ENCODE data around the gene RAB6B. TPM values are rescaled to one million over a fixed set of nuclear protein-coding genes. Genes with fewer than 3 reads are reported as not detected.

The RAB6B gene
- total and polyA plus RNA-seq, 5 donors: 23.6 to 48.1 (median 34.8) TPM

DNA sequence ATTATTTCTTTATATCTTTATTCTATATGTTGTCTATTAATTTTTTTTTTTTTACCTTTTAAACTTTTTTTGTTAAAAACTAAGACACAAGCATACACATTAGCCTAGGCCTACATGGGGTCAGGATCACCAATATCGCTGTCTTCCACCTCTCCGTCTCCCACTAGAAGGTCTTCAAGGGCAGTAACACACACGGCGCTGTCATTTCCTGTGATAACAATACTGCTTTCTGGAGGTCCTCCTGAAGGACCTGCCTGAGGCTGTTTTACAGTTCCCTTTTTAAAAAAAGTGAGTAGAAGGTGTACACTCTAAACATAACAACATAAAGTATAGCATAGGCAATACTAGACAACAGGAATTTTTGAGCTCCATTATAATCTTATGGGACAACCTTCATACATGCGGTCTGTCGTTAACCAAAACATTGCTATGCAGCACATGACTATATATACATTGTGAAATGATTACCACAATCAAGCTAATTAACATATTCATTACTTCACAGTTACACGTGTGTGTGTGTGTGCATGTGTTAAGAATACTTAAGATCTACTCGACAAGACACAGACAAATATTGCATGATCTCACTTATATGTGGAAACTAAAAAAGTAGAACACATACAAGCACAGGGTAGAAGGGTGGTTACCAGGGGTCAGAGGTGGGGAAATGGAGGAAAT lies 20.8 kb downstream of the RAB6B start:
- no peak for ATAC-seq
- H3K9me3 ChIP-seq (ENCODE audit: control insufficient read depth, low read length): no peaks in the 10 kb centered on the region
- no peaks in the 10 kb centered on the region for H3K27me3 ChIP-seq (ENCODE audit: control insufficient read depth, insufficient read depth)
- H3K4me1 ChIP-seq (ENCODE audit: control insufficient read depth, insufficient read depth, low read length): no peaks in the 10 kb centered on the region
- no peak overlapping the region for H3K4me3 ChIP-seq (ENCODE audit: low read length)
- 69% methylated on average over 8 of the region's 8 CpGs for WGBS
- no peak overlapping the region for H3K27ac ChIP-seq (ENCODE audit: low read length)
- no peak for DNase-seq
- intact Hi-C loops (cut with DNase I): no loop called here

DNA sequence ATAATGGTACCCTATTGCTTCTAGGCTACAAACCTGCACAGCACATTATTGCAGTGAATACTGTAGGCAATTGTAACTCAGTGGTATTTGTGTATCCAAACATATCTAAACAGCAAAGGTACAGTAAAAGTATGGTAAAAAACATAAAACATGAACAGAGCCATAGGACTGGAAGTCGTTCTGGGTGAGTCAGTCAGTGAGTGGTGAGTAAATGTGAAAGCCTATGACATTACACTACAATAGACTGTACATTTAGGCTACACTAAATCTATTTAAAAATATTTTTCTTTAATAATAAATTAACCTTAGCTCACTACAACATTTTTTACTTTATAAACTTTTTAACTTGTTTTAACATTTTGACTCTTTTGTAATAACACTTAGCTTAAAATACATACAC lies 21.3 kb downstream of the RAB6B start:
- intact Hi-C loops (cut with DNase I): no loop called here
- DNase-seq (no peak), ATAC-seq (no peak)
- no peak overlapping the region for H3K4me3 ChIP-seq (ENCODE audit: low read length)
- H3K4me1 ChIP-seq (ENCODE audit: control insufficient read depth, insufficient read depth, low read length): peaks cover 2% of the 10 kb centered on the region
- 84% methylated on average over 1 of the region's 1 CpG for WGBS
- H3K27me3 ChIP-seq (ENCODE audit: control insufficient read depth, insufficient read depth): no peaks in the 10 kb centered on the region
- no peak overlapping the region for H3K27ac ChIP-seq (ENCODE audit: low read length)
- no peaks in the 10 kb centered on the region for H3K9me3 ChIP-seq (ENCODE audit: control insufficient read depth, low read length)

DNA sequence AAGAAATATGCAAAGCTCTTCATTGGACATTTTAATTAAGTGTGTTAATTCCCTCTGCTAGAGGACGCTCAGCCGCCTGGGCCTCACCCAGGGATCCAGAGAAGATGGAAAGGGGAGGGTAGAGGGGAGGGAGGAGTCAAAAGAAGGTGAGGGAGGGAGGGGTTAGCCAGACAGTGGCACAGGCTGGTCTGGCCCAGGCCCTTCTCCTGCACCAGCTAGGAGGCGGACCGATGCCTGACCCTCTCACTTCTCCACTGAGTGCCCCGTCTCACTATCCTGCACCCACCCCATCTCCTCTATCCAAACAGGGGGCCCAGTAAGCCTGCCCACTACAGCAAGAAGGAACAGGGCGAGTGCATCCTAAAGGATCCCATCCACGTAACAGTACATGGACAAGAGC lies 22.9 kb downstream of the RAB6B start:
- Histone ChIP-seq H3K9me3 (ENCODE audit: control insufficient read depth, low read length) (no peaks in the 10 kb centered on the region), H3K4me1 (ENCODE audit: control insufficient read depth, insufficient read depth, low read length) (peaks cover 3% of the 10 kb centered on the region), H3K27ac (ENCODE audit: low read length) (no peak overlapping the region), H3K27me3 (ENCODE audit: control insufficient read depth, insufficient read depth) (no peaks in the 10 kb centered on the region), H3K4me3 (ENCODE audit: low read length) (no peak overlapping the region)
- DNase-seq (no peak), ATAC-seq (peak in 1 of 2 donors; percentile 22)
- WGBS: 95% methylated on average over 7 of the region's 7 CpGs
- intact Hi-C loops (cut with DNase I): no loop called here

DNA sequence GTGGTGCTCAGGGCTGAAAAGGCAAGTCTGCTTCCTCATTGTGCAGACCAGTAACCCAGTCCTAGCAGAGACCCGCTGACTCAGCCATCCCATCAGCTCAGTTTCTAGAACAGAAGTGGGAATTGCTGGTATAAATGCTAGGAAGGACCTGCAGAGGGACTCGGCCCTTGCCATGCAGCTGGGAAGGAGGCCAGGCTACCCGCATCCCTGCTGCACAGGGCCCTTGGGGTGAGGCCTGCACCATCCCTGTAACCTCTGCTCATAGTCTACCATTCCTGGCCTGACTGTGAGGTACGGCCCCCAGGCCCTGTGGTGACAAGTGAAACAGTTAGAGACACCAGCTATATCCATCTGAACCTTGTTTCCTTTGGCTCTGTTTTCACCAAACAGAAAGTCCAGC lies 23.5 kb downstream of the RAB6B start:
- H3K4me3 ChIP-seq (ENCODE audit: low read length): no peak overlapping the region
- no peaks in the 10 kb centered on the region for H3K9me3 ChIP-seq (ENCODE audit: control insufficient read depth, low read length)
- H3K27ac ChIP-seq (ENCODE audit: low read length): no peak overlapping the region
- H3K4me1 ChIP-seq (ENCODE audit: control insufficient read depth, insufficient read depth, low read length): peaks cover 3% of the 10 kb centered on the region
- intact Hi-C loops (cut with DNase I): no loop called here
- WGBS: 89% methylated on average over 4 of the region's 4 CpGs
- H3K27me3 ChIP-seq (ENCODE audit: control insufficient read depth, insufficient read depth): no peaks in the 10 kb centered on the region
- DNase-seq (no peak), ATAC-seq (no peak)

DNA sequence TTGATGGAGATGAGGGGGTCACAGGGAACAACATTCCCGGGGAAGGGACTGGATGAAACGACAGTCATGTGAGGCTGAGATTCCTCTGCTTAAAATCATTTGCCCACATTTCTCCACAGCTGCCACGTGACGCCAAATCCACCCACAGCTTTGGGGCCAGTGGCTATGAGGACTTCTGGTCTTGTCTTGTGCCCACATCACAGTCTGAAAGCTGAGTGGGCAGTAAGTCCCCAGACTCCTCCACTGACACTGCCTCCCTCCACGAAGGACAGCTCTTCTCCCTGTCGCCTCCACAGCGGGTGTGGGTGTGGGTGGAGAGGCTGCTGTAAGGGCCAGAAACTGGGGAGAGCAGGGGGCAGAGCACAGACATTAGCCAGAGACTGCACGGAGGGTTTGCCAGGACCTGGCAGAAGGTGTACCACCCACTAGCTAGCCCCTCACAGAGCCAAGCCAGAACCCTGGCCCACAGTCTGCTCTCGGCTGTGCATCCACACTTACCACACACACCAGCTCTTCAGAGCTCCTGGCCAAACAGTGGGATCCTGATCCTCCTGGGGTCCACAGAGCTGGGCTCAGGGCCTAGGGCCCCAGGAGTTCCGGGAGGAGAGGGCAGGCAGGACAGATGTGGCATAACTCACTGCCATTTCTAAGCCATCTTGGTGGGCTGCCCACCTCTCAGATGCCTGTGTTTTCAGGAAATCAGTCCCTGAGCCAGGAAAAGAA lies 24.2 kb downstream of the RAB6B start:
- WGBS: 90% methylated on average over 10 of the region's 10 CpGs
- no peak for DNase-seq
- intact Hi-C loops (cut with DNase I): no loop called here

DNA sequence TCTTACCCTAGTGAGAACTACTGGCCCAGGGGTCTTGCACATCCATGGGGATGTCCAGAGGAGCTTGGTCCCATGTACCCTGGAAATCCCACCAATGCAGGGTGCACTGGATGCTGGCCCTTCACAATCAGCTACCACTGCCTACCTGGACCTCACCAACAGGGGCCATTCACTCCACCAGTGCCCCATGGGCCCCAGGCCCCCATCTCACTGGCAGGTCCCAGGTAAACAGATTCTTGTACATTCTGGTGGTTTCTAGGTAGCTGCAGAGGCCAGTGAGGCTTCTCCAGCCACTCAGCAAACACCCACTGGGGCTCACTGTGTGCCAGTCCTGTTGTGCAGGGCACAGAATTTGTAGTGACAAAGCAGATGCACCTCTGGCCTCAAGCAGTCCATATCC lies 24.9 kb downstream of the RAB6B start:
- intact Hi-C loops (cut with DNase I): no loop called here
- no peaks in the 10 kb centered on the region for H3K9me3 ChIP-seq (ENCODE audit: control insufficient read depth, low read length)
- ATAC-seq: no peak
- H3K27ac ChIP-seq (ENCODE audit: low read length): no peak overlapping the region
- no peak overlapping the region for H3K4me3 ChIP-seq (ENCODE audit: low read length)
- peaks cover 3% of the 10 kb centered on the region for H3K4me1 ChIP-seq (ENCODE audit: control insufficient read depth, insufficient read depth, low read length)
- DNase-seq: no peak
- no peaks in the 10 kb centered on the region for H3K27me3 ChIP-seq (ENCODE audit: control insufficient read depth, insufficient read depth)

More for the DNA sequence above, 24.2 kb downstream of the RAB6B start:
- no peaks in the 10 kb centered on the region for H3K27me3 ChIP-seq (ENCODE audit: control insufficient read depth, insufficient read depth)
- no peak overlapping the region for H3K4me3 ChIP-seq (ENCODE audit: low read length)
- no peak overlapping the region for H3K27ac ChIP-seq (ENCODE audit: low read length)
- ATAC-seq: no peak
- peaks cover 3% of the 10 kb centered on the region for H3K4me1 ChIP-seq (ENCODE audit: control insufficient read depth, insufficient read depth, low read length)
- no peaks in the 10 kb centered on the region for H3K9me3 ChIP-seq (ENCODE audit: control insufficient read depth, low read length)

DNA sequence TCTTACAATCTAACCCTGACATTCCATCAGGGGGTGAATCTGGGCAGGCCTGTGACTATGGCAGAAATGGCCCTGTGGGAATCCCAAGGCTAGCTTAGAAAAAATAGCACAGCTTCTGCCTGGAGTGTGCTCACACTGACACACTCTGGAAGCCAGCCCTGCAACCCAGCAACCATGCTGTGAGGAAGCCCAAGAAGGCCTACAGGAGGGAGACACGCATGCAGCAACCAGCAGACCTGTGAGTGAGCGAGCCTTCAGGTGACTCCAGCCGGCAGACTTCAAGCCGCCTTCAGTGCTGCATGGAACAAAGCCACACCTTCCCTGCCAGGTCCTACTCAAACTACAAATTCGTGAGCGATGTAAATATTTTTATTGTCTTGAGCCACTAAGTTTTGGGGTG lies 26.1 kb downstream of the RAB6B start:
- intact Hi-C loops (cut with DNase I): no loop called here
- DNase-seq (no peak), ATAC-seq (no peak)
- no peaks in the 10 kb centered on the region for H3K9me3 ChIP-seq (ENCODE audit: control insufficient read depth, low read length)
- no peak overlapping the region for H3K4me3 ChIP-seq (ENCODE audit: low read length)
- no peaks in the 10 kb centered on the region for H3K27me3 ChIP-seq (ENCODE audit: control insufficient read depth, insufficient read depth)
- WGBS: 94% methylated on average over 6 of the region's 6 CpGs
- no peak overlapping the region for H3K27ac ChIP-seq (ENCODE audit: low read length)
- peaks cover 7% of the 10 kb centered on the region for H3K4me1 ChIP-seq (ENCODE audit: control insufficient read depth, insufficient read depth, low read length)

DNA sequence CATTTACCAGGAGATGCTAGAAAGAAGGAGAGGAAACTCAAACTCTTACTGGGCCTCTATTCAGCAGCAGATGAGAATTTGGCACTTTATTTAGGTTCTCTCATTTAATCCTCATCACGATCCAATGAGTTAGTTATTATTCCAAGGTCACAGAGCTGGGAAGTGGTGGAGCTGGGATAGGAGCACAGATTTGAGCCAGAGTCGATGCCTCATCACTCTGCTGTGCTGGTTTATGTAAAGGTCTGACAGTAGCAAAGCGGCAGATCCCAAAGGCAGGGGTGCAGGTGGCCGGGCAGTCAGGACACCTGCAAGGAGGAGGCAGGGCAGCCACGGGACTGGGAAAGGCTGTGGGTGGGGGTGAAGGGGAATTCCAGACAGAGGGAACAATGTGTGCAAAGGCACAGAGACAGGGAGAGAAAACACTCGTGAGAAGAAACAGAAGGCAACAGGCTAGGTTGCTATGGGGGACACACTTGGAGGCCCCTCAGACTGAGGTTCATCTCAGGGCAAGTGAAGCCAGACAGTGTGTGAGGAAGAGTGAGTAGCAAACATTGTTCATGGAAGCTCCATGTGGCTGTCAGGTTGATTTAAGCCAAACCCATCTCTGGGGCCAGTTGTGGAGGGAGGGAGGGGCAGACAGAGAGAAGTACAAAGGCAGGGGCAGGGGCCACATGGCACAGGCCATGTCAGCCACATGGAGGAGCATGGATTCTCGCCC lies 26.8 kb downstream of the RAB6B start:
- H3K27ac ChIP-seq (ENCODE audit: low read length): no peak overlapping the region
- no peak for DNase-seq
- no peaks in the 10 kb centered on the region for H3K9me3 ChIP-seq (ENCODE audit: control insufficient read depth, low read length)
- ATAC-seq: no peak
- WGBS: 44% methylated on average over 7 of the region's 7 CpGs
- no peaks in the 10 kb centered on the region for H3K27me3 ChIP-seq (ENCODE audit: control insufficient read depth, insufficient read depth)
- peaks cover 7% of the 10 kb centered on the region for H3K4me1 ChIP-seq (ENCODE audit: control insufficient read depth, insufficient read depth, low read length)
- no peak overlapping the region for H3K4me3 ChIP-seq (ENCODE audit: low read length)
- intact Hi-C loops (cut with DNase I): no loop called here

DNA sequence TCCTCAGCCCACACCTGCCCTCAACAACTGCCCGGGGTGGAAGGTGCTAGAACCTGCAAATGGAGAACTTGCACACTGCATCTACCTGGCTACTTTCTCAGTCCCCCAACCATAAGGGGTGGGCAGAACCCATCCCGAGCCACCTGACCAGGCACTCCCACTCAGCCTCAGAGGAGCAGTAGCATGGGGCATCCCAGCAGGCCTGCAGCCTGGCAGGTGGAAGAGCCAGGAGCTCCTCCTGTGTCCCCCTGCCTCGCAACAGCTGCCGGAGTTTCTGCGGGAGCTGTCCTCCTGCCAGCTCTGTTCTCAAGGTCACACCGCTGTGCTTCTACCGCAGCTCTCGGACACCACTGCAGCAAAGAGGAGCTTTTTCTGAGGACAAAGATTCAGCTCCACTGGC lies 27.5 kb downstream of the RAB6B start:
- DNase-seq (no peak), ATAC-seq (no peak)
- 49% methylated on average over 8 of the region's 8 CpGs for WGBS
- Histone ChIP-seq H3K4me3 (ENCODE audit: low read length) (no peak overlapping the region), H3K27ac (ENCODE audit: low read length) (no peak overlapping the region), H3K4me1 (ENCODE audit: control insufficient read depth, insufficient read depth, low read length) (peaks cover 7% of the 10 kb centered on the region), H3K9me3 (ENCODE audit: control insufficient read depth, low read length) (no peaks in the 10 kb centered on the region), H3K27me3 (ENCODE audit: control insufficient read depth, insufficient read depth) (no peaks in the 10 kb centered on the region)
- intact Hi-C loops (cut with DNase I): no loop called here

DNA sequence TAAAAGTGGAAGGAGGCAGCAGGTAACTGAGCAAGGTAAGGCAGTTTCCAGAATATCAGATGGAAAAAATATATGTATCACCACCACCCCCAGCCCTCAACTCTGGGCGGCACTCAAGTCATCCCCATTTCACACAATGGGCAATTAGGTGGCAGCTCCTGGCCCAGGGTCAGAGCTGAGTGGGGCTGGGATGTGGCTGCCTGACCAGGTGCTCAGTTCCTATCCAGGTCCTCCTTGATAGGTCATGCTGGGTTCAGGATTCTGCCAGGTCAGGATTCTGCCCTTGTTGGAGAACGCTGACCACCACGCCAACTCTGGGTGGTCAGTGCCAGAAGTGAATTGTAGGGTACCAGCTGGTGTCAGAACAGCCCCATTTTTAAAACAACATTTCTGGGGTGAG lies 29.5 kb downstream of the RAB6B start:
- Histone ChIP-seq H3K27me3 (ENCODE audit: control insufficient read depth, insufficient read depth) (no peaks in the 10 kb centered on the region), H3K9me3 (ENCODE audit: control insufficient read depth, low read length) (no peaks in the 10 kb centered on the region), H3K27ac (ENCODE audit: low read length) (no peak overlapping the region), H3K4me1 (ENCODE audit: control insufficient read depth, insufficient read depth, low read length) (peaks cover 10% of the 10 kb centered on the region), H3K4me3 (ENCODE audit: low read length) (no peak overlapping the region)
- ATAC-seq (no peak), DNase-seq (no peak)
- WGBS: 96% methylated on average over 3 of the region's 3 CpGs
- intact Hi-C loops (cut with DNase I): no loop called here

DNA sequence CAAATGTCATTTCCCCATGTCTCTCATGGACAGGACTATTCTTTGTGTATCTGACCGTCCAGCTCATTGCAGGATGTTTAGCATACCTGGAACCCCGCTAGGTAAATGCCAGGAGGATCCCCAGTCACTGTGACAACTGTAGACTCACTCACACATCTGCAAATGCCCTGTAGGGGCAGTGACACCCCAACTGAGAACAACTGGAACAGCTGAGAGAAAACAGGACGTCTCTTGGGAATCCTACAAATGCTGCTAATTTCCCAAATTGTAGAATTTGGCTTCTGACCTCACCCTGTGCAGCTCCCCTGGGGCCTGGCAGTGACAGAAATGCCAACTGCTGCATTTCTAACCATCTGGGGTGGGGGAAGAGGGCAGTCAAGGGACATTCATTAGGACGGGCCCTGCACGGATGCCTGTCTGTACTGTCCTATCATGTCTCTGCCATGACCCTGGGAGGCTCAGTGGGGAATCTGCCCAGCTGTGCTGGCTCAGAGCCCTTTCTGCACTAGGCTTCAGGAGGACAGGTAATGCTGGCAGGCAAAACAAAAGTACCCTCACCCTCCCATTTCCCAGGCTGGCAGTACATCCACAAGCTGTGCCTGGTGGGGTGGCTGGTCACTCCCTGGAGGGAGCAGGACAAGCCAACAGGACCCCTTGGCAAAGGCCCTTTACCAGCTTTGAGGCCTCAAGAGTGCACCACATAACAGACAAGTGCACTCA lies 30.4 kb downstream of the RAB6B start:
- DNase-seq (peak in 1 of 3 donors; percentile 42), ATAC-seq (no peak)
- no peak overlapping the region for H3K27ac ChIP-seq (ENCODE audit: low read length)
- no peaks in the 10 kb centered on the region for H3K9me3 ChIP-seq (ENCODE audit: control insufficient read depth, low read length)
- no peaks in the 10 kb centered on the region for H3K27me3 ChIP-seq (ENCODE audit: control insufficient read depth, insufficient read depth)
- WGBS: 75% methylated on average over 5 of the region's 5 CpGs
- H3K4me3 ChIP-seq (ENCODE audit: low read length): no peak overlapping the region
- intact Hi-C loops (cut with DNase I): no loop called here
- peaks cover 10% of the 10 kb centered on the region for H3K4me1 ChIP-seq (ENCODE audit: control insufficient read depth, insufficient read depth, low read length)
